HG03571 (cell line): ENCODE measurements around the gene ASAP3.

Experiments
- ATAC-seq: cut with Tn5 transposase; IDR thresholded peaks from one replicate; pipeline ENCODE4 v1.9.1; 2021; ENCODE audit not compliant: unreplicated experiment

Gene ASAP3

DNA sequence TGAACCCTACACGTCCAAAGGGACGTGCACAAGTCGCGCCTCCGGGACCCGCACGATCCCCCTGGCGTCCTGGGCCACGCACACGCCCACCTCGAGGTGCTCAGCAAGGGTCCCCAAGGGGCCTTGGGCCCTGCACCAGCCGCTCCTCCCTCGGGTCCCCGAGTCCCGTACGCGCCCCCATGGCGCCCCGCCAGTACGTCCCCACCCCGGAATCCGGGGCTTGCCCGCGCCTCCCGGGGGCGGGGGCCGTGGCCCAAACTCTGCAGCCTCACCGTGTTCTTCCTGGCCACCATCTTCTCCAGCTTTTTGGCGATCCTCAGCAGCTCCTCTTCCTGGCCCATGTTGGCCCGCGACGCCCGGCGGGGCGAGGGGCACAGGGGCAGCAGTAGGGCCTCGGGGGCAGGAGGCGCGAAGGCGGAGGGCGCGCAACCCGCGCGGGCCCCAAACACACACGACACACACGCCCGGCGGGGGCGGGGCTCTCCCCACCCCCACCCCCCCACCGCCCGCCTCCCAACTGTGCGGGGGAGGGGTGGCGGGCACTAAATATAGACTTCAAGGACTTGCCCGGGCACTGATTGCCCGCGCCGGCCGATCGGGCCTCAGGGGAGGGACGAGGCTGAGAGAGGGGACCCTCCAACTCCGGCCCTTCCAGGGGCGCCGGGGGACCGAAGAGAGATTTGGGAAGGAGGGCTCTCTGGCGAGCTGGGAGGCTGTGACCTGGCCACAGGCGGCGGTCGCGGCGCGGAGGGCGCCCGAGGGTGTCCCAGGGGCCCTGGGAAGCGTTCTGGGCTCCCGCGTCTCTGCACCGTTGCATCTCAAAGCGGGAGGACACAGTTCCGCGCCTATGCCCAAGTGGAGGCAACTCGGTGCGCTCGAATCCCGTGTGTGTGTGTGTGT is 59.4 kb downstream of the ASAP3 start, which contains the start of gene TCEA3:
TSS of gene TCEA3 (minus strand) at position 456 of the 900 bp plus-strand sequence. CDS start at position 341, 115 bp downstream.
- no peak for ATAC-seq

GRCh38 chr1:23423415-23424292 is 60.3 kb downstream of the ASAP3 start:
- ATAC-seq, result no peak

DNA sequence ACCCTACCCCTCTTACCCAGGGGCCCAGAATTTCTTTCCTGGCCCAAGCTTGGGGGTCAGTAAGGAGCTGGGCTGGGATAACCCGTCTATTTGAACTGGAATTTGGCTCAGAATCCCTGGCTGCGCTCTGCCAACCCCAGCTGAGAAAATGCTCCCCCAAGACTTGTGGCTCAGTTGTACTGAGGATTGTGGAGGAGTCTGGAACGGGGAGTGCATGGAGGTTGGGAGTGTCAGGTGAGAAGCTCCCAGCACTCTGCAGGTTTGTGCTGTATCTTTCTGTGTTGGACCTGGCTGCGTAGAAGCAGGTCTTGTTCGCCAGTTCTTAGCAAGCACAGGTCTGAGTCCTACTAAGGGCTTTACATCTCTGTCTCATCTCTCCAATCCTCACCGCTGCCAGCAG is 61.0 kb downstream of the ASAP3 start:
- no peak for ATAC-seq

GRCh38 chr1:23422241-23422877 is 61.6 kb downstream of the ASAP3 start:
- ATAC-seq, result no peak

DNA sequence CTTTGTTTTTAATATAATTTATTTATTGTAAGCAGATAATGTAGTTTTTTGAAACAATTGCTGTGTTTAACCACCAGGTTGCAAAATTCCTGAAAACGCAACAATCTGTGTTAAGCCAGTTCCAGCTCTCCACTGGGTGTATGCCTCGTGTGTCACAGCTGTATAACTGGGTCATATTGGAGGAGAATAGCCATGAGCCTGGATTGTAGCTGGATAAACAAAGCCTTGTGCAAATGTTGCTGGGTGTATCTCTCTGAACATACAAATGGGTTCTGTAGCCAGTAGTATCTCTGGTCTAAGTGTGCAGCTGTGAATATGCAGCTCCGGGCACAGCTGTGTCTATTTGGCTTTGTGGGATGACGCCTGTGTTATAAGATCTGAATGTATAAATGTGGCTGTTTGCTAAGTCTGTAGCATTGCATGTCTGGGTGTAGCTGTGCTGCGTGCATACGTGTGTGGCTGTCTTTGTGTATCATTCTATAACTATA is 62.2 kb downstream of the ASAP3 start:
- ATAC-seq, result no peak

GRCh38 chr1:23421343-23421742 is 62.6 kb downstream of the ASAP3 start:
- no peak for ATAC-seq

GRCh38 chr1:23420778-23421177 is 63.2 kb downstream of the ASAP3 start:
- ATAC-seq, result no peak

- no peak for ATAC-seq
These were observed 64.8 kb downstream of the ASAP3 start for GRCh38 chr1:23419180-23419579.

DNA sequence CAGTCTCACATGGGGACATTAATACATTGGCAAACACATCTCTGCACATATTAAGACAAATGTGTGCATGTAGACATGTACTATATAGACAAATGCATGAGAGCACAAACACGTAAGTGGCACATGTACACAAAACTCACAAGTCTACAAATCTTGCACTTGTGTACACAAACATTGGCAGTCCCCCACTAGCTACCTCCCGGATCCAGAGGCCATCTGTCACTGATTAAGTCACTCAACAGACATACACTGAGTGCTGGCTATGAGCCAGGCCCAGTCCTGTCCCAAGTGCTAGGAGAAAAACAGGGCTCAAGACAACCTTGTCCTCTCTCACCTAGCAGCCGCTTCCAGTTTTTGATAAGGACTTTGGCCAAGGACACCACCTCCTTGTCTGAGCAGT is 66.4 kb downstream of the ASAP3 start:
- ATAC-seq, result no peak

DNA sequence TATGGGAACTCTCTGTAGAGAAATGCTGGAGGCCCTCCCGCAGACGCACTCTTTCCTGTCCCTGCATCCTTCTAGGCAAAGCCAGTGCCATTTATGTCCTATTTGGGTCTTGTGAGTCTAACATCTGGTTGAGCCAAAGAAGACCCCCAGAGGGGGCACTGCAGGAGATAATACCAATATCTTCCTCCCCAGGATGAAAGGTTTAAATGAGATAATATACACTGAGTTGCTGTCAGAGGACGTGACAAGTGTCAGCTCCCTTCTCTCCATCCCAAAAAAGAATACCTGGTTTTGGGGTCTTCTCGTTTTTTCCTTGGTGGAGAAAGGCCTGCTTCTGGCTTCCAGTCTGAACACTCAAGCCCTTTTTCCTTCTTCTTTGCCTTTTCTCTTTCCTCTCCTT is 67.0 kb downstream of the ASAP3 start:
- no peak for ATAC-seq

DNA sequence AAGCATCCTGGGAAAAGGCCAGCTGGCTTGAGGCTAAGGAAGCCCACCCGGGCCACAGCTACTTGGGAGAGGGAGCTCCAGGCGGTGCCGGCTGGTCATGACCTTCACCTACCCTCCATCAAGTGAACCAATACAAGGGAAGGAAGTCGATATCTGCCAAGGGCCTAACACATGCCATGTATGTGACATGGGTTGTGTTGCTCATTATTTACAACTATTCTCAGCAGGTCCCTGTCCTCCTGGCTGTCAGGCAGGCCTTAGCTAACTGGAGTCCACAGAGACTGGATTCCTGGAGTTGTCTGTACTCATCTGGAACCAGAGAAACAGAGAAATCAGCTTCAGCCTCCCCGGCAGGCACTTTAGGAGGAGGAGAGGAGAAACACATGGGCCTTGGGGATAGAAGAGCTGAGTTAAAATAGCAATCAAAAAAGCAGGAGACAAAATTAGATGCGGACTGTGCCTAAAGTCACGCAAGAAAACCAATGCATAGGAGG is 75.1 kb downstream of the ASAP3 start:
- ATAC-seq, result no peak

DNA sequence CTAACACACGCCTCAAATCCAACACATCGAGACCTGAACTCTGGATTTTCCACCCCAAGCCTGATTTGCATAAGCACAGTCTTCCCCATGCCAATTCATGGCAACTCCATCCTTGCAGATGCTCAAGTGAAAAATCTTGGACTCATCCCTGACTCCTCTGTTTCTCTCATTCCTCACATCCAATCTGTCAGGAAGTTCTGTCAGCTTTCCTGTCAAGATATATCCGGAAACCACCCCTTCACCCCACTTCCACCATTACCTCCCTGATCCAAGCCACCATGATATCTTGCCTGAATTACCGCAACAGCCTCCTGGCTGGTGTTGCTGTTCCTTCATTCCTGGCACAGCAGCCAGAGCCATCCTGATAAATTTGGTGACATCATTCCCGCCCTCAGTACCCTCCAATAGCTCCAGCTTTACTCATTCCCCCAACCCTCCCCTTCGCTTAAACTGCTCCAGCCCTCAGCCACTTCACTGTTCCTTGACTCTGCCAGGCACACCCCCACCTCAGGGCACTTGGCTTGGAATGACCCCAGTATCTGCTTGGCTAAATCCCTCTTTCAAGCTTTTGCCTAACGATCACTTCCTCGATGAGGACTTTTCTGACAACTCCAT is 76.9 kb downstream of the ASAP3 start:
- no peak for ATAC-seq

- ATAC-seq, result no peak
These were observed 78.0 kb downstream of the ASAP3 start for GRCh38 chr1:23405946-23406345.

- ATAC-seq, result no peak
These were observed 80.1 kb downstream of the ASAP3 start for GRCh38 chr1:23403735-23404486.

- no peak for ATAC-seq
These were observed 80.6 kb downstream of the ASAP3 start for GRCh38 chr1:23403355-23403734.

- ATAC-seq, result no peak
These were observed 81.0 kb downstream of the ASAP3 start for GRCh38 chr1:23403038-23403336.

DNA sequence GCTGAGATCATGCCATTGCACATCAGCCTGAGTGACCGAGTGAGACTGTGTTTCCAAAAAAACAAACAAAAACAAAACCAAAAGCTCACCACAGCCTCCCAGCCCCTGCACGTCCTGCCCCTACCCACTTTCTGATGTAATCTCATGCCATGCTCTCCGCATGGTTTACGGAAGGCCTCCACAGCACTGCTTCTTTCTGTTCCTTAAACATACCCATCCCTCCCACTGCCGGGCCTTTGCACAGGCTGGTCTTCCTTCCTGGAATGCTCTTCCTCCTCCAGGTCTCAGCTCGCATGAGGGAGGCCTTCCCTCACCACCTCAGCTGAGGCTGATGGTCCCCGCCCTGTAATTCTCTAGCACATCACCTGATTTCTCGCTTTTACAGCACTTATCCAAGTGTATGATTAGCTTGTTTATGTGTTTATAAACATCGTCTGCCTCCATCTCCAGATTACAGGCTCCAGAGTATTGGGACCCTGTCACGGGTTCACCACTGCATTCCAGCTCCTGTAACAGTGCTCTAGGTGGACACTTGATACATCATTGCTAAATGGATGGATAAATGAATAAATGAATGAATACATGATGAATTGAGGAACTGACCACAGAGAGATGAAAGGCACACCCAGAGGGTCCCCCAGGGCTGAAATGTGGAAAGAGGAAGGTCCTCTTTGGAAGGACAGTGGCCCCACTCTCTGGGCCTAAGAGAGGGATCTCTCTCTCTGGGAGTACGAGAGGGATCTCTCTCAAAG is 81.5 kb downstream of the ASAP3 start:
- no peak for ATAC-seq

DNA sequence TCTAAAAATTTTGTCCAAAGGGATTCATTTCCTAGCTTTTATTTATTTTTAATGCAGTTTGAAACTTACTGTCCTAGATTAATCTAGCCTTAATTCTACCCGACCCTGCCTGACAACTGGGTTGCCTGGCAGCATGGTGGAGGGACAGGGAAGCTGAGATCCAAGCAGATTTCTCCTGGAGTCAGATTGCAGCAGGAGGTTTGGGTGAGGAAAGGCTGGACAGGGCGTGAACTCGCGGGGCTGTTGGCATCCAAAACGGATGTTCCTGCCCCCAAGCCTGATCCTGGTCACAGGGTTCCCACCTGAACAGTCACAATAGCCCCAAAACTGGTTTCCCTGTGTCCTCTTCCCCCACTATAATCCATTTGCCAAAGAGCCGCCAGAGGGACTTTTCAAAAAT is 82.7 kb downstream of the ASAP3 start:
- ATAC-seq, result no peak

- no peak for ATAC-seq
These were observed 83.5 kb downstream of the ASAP3 start for GRCh38 chr1:23400324-23401114.
